ENCODE data around the gene RIC8A.
A peak's percentile ranks its signal among the peaks of the same experiment; 100 is the strongest.
"Not testable (repeated sequence)": the region's sequence is repeated elsewhere in the genome, so short reads cannot be mapped to it uniquely, and the experiment has no call there.

RIC8A gene

DNA sequence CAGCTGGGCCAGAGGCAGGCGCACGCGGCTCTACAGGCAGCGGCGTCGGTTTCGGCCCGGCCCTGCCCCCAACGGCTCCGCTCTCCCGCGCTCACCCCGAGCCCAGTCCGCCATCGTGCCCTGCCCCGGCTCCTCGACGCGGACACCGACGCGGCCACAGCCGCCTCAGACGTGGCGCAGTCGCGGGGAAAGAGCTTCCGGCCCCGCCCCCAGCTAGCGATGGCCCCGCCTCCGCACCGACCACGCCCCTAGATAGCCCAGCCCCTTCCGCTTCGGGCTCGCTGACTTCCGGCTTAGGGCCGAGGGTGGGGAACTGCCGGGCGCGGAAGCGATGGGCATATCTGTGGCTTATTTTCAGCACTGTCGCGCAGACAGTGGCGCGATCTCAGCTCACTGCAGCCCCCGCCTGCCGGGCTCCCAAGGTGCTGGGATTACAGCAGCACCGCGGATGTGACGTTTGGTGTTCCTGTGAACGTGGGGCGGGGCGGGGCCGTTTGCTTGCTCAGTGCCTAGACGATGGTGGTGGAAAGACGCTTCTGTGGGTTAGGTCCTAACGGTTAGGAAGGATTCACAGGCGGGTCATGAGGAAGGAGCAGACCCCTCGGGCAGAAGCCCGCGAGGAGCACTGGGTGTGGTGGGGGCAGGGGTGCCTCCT lies at the start of gene RIC8A, which contains the start of gene BET1L:
TSS of gene RIC8A (plus strand) at position 501 of the 655 bp plus-strand sequence. CDS start 1,147 bp downstream, outside the sequence.
TSS of gene BET1L (minus strand) at position 192 of the 655 bp plus-strand sequence. CDS start at position 114, 78 bp downstream.
- DNase-seq (ENCODE audit: low spot score): peak; percentile 90

DNA sequence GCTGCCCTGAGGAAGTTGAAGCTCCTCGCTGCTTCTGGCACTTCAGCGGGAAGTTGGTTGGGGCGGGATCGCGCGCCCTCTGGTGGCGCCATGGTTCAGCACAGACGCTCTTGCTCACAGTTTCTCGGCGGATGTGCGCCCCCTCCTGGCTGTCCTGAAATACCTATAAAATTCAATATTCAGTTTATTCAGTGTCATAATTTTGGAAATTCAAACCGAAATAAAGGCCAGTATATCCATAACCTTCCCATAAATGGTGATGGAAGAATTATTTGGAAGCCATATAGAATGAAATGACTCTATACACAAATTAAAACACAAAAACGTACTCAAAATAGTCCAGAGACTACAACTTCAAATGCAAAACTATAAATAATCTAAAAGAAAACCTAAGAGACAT lies 27.3 kb upstream of the RIC8A start:
- not testable (repeated sequence) for DNase-seq (ENCODE audit: low spot score)

DNA sequence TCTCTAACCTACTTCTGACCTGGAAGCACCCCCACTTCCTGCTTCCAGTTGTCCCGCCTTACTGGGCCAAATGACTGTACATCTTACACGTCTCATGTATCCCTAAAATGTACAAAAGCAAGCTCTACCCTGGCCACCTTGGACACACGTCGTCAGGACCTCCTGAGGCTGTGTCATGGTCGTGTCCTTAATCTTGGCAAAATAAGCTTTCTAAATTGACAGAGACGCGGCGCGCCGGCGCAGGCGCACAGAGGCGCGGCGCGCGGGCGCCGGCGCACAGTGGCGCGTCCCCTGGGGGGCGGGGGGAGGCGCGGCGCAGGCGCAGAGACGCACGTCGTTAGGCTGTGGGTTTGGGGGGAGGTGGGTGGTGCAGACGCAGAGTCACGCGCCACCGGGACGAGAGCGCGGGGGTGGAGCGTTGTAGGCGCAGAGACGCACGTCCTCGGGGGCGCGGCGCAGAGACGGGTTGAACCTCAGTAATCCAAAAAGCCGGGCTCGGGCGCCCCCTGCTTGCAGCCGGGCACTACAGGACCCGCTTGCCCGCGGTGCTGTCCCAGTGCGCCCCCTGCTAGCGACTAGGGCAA lies 18.2 kb upstream of the RIC8A start:
- DNase-seq (ENCODE audit: low spot score): not testable (repeated sequence)

DNA sequence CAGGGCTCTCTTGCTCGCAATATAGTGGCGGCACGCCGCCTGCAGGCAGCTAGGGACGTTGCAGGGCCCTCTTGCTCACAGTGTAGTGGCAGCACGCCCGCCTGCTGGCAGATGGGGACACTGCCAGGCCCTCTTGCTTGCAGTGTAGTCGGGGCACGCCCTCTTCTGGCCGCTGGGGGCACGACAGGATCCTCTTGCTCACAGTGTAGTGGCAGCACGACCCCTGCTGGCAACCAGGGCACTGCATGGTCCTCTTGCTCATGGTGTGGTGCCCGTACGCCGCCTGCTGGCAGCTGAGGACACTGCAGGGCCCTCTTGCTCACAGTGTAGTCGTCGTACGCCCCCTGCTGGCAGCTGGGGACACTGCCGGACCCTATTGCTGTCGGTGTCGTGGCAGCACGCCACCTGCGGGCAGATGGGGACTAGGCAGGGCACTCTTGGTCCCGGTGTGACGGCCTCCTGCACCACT lies 17.6 kb upstream of the RIC8A start:
- DNase-seq (ENCODE audit: low spot score): not testable (repeated sequence)

DNA sequence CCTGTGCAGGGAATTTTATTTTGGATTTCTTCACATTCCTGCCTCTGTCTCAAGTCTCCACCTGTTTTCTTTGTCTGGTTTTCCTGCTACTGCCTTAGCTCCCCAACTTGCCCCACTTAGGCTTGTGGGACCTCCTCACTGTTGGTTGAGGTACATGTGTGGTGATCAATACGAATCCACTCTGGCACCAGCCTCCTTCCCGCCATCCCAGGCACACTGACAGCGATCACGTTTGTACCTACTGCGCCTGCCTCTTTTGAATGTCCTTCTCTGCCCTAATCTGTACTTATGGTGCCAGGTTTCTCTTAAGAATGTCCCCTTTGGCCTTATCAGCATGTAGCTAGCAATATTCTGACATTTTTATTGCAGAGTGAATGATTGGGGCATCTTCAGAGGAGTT lies 17.0 kb upstream of the RIC8A start:
- not testable (repeated sequence) for DNase-seq (ENCODE audit: low spot score)

DNA sequence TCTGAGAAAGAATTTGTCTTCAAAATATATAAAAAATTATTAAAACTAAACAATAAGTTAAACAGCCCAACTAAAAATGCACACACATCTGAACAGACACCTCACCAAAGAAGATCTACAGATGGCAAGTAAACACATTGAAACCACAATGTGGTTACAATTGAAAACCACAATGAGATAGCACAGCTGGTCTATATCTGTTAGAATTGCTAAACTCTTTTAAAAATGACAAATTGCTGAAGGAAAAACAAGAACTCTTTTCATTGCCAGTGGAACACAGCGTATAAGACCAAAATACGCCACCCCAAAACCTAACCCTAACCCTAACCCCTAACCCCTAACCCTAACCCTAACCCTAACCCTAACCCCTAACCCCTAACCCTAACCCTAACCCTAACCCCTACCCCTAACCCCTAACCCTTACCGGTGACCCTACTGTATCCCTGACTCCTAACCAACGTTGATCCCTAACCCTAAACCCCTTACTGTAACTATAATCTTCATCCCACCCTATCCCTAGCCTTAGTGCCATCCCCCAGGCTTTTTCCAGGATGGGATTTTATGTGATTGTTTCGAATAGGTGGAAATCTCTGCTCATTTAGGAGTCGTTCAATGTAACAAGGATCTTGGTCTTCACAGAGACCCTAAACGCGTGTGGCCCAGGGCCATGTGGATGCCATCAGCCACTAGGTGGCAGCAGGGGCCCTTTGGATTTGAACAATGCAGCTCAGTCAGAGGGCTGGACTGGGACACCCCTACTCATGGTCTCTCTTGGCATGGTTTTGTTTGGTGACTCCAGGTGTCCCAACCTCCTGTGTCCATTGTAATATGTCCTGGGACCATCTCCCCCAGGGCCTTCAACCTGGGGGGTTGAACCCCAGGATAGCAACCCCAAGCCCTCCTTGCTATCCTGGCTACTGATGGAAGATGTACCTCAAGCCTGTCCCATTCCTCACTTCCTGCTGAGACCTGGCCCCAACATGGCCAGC lies 15.7 kb upstream of the RIC8A start:
- DNase-seq (ENCODE audit: low spot score): not testable (repeated sequence)

DNA sequence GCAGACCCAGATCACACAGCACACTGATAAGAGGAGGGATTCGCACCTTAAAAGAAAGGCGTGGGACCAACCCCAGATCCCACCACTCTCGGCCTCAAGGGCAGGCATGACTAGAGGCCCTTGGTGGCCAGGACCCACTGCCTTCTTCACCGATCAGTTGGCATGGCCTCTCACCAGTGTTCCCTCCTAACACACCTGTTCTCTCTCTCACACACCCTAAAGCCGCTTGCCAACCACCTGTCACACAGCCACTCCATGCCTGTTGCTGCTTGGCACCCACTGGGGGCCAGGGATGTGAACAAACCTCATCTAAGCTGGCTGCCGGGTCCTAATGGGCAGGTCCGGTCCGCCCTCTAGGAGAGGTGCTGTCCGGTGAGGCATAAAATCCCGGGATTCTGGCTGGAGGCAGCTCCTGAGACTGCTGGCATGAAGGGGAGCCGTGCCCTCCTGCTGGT lies 14.8 kb upstream of the RIC8A start, which contains the start of gene SCGB1C1:
TSS of gene SCGB1C1 (plus strand) at position 405 of the 455 bp plus-strand sequence. CDS start at position 427, 22 bp downstream.
- not testable (repeated sequence) for DNase-seq (ENCODE audit: low spot score)

DNA sequence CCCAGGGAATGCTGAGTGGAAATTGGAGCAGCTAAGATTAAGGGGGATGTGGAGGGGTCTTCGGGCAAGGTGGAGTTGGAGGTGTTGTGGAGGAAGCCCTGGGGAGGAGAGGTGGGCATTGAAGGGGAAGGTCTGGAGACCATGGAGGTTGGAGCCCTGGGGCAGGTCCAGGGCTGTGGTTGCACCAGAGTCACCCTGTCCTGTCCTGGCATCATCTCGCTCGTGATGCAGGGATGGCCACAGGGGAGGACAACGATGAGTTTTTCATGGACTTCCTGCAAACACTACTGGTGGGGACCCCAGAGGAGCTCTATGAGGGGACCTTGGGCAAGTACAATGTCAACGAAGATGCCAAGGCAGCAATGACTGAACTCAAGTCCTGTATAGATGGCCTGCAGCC lies 14.0 kb upstream of the RIC8A start:
- DNase-seq (ENCODE audit: low spot score): not testable (repeated sequence)

DNA sequence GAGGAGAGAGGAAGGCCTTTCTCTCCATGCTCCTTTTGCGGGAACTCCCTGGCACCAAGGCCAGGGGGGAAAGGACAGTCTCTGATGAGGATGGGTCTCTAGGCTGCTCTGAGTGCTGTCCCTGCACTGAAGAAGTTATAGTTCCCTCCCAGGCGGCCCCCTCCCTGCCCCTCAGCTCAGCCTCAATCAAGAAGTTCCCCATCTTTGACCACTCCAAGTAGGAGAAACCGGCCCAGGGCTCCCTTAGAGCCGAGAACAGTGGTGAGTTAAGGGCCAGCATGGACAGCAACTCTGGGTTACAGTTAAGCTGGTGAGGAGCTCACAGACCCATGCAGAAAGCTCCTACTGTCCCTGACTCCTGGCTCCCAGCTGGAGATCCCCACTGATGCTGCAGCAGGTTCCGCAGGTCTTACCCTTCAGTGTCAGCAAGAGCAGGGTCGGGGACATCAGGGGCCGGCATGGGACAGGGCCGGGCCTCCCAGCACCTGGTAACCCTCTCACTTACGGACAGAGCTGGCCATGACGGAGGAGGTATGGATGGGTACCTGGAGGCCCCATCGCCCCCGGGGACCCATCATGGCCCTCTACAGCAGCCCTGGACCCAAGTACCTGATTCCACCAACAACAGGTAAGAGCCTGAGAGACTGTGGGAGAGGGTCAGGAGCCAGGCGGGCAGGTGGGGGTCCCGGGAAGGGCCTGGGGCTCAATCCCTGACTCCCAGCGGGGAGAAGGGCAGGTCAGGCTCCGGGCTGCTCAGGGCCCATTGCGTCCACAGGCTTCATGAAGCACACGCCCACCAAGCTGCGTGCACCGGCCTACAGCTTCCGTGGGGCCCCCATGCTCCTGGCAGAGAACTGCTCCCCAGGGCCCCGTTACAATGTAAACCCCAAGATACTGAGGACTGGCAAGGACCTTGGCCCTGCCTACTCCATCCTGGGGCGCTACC lies 10.4 kb upstream of the RIC8A start:
- DNase-seq (ENCODE audit: low spot score): no peak

DNA sequence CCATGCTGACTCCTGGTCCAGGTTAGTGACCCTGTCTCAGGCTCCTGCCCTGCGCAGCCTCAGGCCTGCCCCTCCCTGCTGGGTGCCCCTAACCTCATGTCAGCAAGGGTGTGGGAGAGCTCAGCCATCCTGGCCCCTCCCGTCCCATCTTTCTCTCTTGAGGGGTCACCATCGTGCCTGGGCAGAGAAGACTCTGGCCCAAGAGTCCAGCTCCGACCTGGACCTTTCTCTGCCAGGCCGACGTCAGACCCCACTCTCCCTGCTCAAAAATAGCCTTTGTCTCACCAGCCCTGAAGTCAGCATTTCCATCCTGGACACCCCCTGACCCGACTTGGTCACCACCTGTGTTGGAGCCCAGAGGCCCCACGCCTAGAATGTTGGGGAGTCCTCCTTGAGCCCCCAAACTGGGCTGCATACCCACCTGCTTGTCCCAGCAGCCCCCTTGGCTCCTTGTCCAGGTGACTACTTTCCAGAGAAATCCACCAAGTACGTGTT lies 9.7 kb upstream of the RIC8A start:
- DNase-seq (ENCODE audit: low spot score): no peak

DNA sequence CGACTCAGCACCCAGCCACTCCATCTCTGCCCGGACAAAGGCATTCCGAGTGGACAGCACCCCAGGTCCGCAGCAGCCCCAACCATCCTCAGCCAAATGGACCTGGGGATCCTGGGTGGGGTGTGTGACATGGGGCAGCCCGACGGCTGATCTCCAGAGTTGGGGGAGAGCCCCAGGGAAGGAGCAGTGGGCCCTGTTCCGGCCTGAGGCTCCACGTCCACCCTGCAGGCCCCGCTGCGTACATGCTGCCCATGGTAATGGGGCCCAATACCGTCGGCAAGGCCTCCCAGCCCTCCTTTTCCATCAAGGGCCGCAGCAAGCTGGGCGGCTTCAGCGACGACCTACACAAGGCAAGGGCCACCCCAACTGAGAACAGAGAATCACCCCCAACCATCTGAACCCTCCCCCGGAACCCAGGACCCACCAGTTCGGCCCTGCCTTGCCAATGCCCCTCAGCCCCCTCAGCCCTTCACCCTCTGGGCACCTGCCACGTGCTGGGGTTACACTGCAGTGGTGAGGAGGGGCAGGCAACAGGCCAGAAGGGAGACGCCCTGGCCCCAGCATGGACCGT lies 9.2 kb upstream of the RIC8A start:
- DNase-seq (ENCODE audit: low spot score): no peak

DNA sequence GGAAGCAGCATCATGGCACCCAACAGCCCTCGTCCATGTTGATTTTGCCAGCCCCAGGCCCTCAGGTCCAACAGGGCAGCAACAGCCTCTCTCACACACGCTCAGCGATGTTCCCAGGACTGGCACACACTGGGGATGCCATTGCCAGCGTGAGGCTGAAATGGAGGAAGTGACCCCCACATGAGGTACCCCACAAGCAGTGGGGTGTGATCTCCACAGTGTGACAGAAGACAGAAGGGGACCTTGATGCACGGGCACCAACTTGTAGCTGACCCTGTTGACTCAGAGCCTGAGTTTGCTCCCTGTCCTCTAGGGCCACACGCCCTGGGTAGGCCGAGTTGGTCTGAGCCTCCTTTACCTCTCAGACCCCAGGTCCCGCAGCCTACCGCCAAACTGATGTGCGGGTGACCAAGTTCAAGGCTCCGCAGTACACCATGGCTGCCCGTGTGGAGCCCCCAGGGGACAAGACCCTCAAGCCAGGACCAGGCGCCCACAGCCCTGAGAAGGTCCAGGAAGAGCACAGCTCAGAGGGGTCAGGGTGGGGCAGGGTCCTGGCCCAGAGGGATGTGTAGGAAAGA lies 8.4 kb upstream of the RIC8A start:
- DNase-seq (ENCODE audit: low spot score): no peak

DNA sequence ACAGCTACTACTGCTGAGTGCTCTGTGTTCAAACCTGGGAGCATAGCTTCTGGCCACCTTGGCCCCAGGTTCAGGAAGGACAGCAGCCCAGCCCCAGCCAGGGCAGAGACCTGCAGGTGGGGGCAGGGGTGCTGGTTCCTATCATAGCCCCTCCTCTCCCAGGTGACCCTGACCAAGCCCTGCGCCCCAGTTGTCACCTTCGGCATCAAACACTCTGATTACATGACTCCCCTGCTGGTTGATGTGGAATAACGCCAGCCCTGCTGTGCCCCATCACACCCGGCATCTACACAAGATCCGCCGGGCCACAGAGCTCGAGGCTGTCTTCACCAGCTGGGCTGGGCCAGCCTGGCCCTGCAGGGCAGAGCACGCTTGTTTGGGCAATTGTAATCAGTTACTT lies 7.7 kb upstream of the RIC8A start:
- DNase-seq (ENCODE audit: low spot score): no peak

DNA sequence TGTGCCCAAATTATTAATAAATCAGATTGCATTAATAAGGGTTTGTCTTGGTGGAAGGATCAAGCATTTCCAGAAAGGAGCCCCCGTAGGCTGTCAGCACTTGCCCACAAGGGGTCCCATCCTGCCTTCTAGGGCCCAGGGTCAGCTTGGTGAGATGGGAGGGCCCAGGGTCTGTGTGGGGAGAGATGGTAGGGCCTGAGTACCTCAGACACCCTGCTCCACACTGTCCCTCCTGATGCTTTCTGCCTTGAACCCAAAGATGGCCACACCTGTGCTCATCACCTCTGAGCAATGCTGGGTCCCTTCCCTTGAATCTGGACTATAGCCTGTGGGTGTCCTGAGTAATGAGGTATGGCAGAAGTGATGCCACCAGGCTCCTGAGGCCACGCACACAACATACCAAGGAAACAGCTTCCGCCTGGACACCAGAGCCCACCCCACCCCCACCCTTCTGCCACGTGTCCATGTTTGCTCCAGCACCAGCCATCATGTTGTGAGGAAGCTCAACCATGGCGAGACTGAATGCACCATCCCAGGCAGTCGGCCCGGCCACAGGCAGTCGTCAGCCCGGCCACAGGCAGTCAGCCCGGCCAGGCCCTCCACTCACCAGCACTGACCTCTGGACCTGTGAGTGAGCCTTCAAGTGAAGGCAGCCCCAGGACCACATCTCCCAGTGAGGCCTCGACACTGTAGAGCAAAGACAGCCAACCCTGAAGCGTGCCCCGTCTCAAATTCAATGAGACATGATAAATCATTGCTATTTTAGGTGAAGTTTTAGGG lies 7.1 kb upstream of the RIC8A start:
- DNase-seq (ENCODE audit: low spot score): no peak

DNA sequence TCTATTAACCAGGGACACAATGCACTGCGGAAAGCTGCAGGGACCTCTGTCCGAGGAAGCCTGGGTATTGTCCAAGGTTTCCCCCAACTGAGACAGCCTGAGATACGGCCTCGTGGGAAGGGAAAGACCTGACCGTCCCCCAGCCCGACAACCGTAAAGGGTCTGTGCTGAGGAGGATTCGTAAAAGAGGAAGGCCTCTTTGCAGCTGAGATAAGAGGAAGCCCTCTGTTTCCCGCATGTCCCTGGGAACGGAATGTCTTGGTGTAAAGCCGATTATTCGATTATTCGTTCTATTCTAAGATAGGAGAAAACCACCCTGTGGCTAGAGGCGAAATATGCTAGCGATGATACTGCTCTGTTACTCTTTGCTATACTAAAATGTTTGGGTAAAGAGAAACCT lies 5.5 kb upstream of the RIC8A start:
- DNase-seq (ENCODE audit: low spot score): no peak

DNA sequence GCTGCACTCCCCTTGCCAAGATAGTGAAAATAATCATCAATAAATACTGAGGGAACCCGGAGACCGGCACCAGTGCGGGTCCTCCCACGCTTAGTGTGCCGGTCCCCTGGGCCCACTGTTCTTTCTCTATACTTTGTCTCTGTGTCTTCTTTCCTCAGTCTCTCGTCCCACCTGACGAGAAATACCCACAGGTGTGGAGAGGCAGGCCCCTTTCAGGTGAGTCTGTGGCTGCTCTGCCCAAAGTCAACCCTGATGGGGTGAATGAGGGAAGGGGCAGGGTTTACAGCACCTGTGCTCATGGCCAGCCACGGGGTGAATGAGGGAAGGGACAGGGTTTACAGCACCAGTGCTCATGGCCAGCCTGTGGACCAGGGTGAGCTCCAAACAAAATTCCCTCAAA lies 5.0 kb upstream of the RIC8A start:
- DNase-seq (ENCODE audit: low spot score): no peak

DNA sequence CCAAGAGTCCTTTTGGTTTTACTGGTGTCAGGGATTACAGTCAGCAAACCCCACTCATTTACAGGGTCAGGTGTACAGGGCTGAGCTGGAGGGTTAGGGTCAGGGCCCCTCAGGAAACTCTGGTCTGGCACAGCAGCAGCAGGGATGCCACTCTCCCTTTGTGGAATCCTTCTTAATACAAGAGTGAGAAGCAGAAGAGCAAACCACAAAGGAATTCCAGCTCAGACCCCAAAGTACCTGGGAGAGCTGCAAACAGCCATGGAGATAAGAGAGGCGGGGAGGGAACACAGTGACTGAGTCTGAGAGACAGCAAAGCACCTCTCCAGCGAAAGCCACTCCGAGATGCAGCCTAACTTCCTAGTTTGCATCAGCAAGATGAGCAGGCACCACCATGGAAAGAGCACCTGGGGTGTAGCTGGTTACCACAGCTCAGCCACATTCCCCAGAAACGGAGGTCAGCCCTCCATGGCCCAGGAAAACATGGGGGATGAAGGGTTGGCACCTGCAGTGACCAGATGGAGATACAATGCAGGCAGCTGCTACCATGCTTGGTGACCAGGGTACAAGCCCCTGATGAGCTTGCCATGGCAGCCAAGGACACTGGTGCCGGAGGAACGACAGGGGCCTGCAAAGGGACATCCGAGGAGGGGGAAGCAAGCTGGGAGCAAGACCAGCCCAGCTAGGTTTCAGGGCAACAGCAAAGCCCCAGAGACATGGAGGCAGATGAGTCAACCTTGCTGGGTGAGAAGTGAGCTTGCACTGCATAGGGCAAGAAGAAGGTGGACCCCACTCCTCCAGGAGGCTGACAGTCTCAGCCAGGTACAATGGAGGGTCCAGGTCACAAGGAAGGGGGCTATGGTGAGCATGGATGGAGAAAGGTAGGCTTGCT lies 4.2 kb upstream of the RIC8A start:
- no peak for DNase-seq (ENCODE audit: low spot score)

DNA sequence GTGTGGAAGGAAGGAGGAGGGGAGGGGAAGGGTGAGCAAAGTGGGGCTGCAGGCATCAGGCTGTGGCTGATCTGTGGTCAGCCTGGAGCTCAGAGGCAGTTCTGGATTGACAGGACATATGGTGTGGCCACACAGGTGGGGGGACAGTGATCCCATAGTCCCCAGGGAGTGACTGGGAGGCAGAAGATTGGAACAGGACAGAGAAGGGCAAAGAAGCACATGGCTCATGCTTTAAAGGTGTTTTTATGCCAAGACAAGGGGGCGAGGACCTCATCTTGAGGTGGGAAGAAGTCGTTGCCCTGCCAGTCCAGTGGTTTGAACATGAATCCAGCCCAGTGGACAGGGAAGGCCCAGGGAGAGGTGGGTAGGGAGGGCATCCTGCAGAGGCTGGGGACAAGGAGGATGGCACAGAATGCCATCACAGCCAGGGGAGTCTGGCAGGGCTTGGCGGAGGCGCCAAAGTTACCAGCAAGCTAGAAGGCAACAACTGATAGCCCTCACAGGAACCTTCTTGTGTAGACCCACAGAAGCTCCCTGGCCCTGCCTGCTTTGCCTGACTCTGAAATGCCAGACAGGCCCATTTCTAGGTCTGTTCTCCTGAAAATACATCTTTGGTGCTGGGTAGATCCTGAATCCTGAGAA lies 3.4 kb upstream of the RIC8A start:
- DNase-seq (ENCODE audit: low spot score): no peak
